OCI-LY7 (cell line): Measurements from ENCODE around the gene PLEK. TPM values are rescaled to one million over a fixed set of nuclear protein-coding genes. Genes with fewer than 3 reads are reported as not detected.

Experiments
- BruUV-seq: library from RNA; stranded (reverse); fragments of 400-500 nt; replicated peaks from 2 replicates; lab custom pipeline; 2021; lab: Mats Ljungman, UMichigan
- CTCF ChIA-PET: fragments of 300-600 bp; sonication (Branson Sonifier 250); formaldehyde crosslinking; loops from one replicate; lab custom pipeline; 2022; ENCODE audit warnings: antibody characterized with exemption; ENCODE audit not compliant: unreplicated experiment; lab: Charles Lee
- POLR2A ChIA-PET: fragments of 300-600 bp; sonication (Branson Sonifier 250); formaldehyde crosslinking; loops from one replicate; lab custom pipeline; 2022; ENCODE audit warnings: antibody characterized with exemption; lab: Charles Lee
- DNase-seq: peaks from one replicate; pipeline ENCODE4 v3.0.0-alpha.2; 2015; ENCODE audit warnings: low spot score
- H2AFZ ChIP-seq: fragments of 200-600 bp; sonication (generic), shearing (Covaris generic); 2 replicates; pipeline ENCODE4 v1.6.1; 2014; ENCODE audit warnings: mild to moderate bottlenecking, antibody characterized with exemption, low read length, moderate library complexity
- H3K27ac ChIP-seq: fragments of 200-600 bp; sonication (generic); 2 replicates; pipeline ENCODE4 v1.5.1; 2014; ENCODE audit warnings: mixed run types, low read depth, mild to moderate bottlenecking, moderate library complexity, low read length, inconsistent platforms; ENCODE audit not compliant: poor library complexity, severe bottlenecking
- H3K36me3 ChIP-seq: fragments of 200-600 bp; sonication (generic); 2 replicates; pipeline ENCODE4 v1.6.1; 2014; ENCODE audit warnings: mild to moderate bottlenecking, antibody characterized with exemption, low read length, moderate library complexity, mixed read lengths; ENCODE audit not compliant: insufficient read depth
- H3K4me1 ChIP-seq: fragments of 200-600 bp; sonication (generic); 2 replicates; pipeline ENCODE4 v1.5.1; 2014; ENCODE audit warnings: mild to moderate bottlenecking, low read length; ENCODE audit not compliant: insufficient read depth, poor library complexity, severe bottlenecking
- H3K4me2 ChIP-seq: fragments of 200-600 bp; sonication (generic); 2 replicates; pipeline ENCODE4 v1.6.1; 2014; ENCODE audit warnings: mild to moderate bottlenecking, low read length
- H3K4me3 ChIP-seq: fragments of 200-600 bp; sonication (generic); 2 replicates; pipeline ENCODE4 v1.5.1; 2014; ENCODE audit warnings: mild to moderate bottlenecking, low read depth, low read length; ENCODE audit not compliant: poor library complexity, severe bottlenecking
- H3K79me2 ChIP-seq: fragments of 200-600 bp; sonication (generic); 2 replicates; pipeline ENCODE4 v1.6.1; 2016; ENCODE audit warnings: low read depth, mild to moderate bottlenecking, low read length, moderate library complexity, mixed read lengths; ENCODE audit not compliant: insufficient read depth
- H3K9me2 ChIP-seq: fragments of 200-600 bp; sonication (generic); 2 replicates; pipeline ENCODE4 v1.6.1; 2016; ENCODE audit warnings: mild to moderate bottlenecking, low read length, mixed read lengths; ENCODE audit not compliant: insufficient read depth
- H3K9me3 ChIP-seq: fragments of 200-600 bp; sonication (generic); 2 replicates; pipeline ENCODE4 v1.6.1; 2014; ENCODE audit warnings: mild to moderate bottlenecking, mixed run types, low read length, mixed read lengths
- H4K20me1 ChIP-seq: fragments of 200-600 bp; sonication (generic); 2 replicates; pipeline ENCODE4 v1.6.1; 2014; ENCODE audit warnings: mild to moderate bottlenecking, antibody characterized with exemption, low read length, moderate library complexity, mixed read lengths; ENCODE audit not compliant: insufficient read depth
- EZH2phosphoT487 ChIP-seq: fragments of 200-600 bp; sonication (generic); IDR thresholded peaks from 2 replicates; pipeline ENCODE4 v1.6.1; 2018; ENCODE audit warnings: low read depth, borderline replicate concordance, mild to moderate bottlenecking, mixed run types, antibody characterized with exemption, low read length, moderate library complexity, mixed read lengths
- intact Hi-C: fragments of 100-400 bp; cut with micrococcal nuclease; formaldehyde crosslinking; loops from one replicate; pipeline ENCODE4 v1.10.0; 2022; ENCODE audit not compliant: unreplicated experiment
- total RNA-seq, 2 experiments: library from RNA; depleted of rRNA in 1 of 2; stranded (reverse); fragments of >200 nt in 1 of 2; shearing (Covaris generic) in 1 of 2; gene quantifications; 2 replicates each; pipeline ENCODE4 v1.2.3, GENCODE V29; 2014 to 2022
- TF ChIP-seq, protein P1 (sequence below): fragments of 200-600 bp; sonication (generic); conservative IDR thresholded peaks from 2 replicates; pipeline ENCODE4 v1.5.1; 2014; ENCODE audit warnings: mild to moderate bottlenecking, antibody characterized with exemption, low read length, moderate library complexity, mixed read lengths

Gene PLEK
- total RNA-seq, 2 experiments from 2014 or later = 20.8 to 80.6 TPM

DNA sequence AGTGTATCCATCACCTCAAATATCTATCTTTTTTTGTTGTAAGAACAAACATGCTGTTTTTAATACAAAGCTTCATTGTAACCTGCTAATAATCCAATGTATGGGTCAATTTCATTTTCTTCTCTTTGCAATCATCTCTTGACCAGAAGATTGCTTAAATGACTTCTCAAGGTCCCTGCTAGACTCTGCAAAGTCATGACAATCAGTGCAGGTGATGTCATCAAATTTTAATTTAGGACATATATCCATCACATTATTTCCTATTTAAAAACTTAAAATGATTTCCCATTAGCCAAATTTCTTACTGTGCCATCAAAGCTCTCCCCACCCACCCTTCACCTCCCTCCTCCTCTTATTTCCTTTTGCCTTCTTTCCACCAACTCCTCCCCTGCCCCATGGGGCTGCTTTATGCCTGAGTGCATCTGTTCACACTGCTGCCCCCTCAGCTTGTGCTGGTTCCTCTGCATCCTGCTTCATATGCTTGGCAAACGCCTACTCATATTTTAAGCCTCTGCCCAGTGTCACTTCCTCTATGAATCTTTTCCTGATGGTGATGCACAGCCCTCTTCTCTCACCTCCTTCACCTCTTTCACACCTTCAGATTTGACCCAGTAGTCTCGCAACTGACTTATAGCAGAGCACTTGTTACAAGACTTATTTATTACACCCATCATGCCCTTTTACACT, 20.3 kb downstream of the PLEK start:
- Histone ChIP-seq H4K20me1 (no peaks in the 10 kb centered on the region), H3K27ac (peak overlapping the region; percentile 87), H3K9me2 (no peaks in the 10 kb centered on the region), H3K4me2 (peak overlapping the region; percentile 73), H3K4me3 (peak overlapping the region; percentile 35), H3K4me1 (peaks cover 71% of the 10 kb centered on the region), H3K36me3 (peaks cover 72% of the 10 kb centered on the region), H3K79me2 (peaks cover 24% of the 10 kb centered on the region), H2AFZ (peak overlapping the region; percentile 10; the same call in 1 of the 2 replicates), H3K9me3 (no peaks in the 10 kb centered on the region)
- CTCF ChIA-PET = interaction anchor here (0.6 kb wide), 1 partner anchor 200 kb away, joined by 3 read pairs; no protein-coding TSS in a partner anchor
- DNase-seq = peak; percentile 89
- POLR2A ChIA-PET = interaction anchor here (0.5 to 0.9 kb wide), 4 partner anchors 19 to 304 kb away, joined by 3 to 6 read pairs (median 4); no protein-coding TSS in a partner anchor
- BruUV-seq = no TSS peak
- intact Hi-C loops = loop anchor here (1.0 kb wide), 1 partner anchor 20 kb away; the partner anchor contains the start of gene PLEK
- TF ChIP-seq EZH2phosphoT487 = no peak
- TF ChIP-seq, protein P1, sequence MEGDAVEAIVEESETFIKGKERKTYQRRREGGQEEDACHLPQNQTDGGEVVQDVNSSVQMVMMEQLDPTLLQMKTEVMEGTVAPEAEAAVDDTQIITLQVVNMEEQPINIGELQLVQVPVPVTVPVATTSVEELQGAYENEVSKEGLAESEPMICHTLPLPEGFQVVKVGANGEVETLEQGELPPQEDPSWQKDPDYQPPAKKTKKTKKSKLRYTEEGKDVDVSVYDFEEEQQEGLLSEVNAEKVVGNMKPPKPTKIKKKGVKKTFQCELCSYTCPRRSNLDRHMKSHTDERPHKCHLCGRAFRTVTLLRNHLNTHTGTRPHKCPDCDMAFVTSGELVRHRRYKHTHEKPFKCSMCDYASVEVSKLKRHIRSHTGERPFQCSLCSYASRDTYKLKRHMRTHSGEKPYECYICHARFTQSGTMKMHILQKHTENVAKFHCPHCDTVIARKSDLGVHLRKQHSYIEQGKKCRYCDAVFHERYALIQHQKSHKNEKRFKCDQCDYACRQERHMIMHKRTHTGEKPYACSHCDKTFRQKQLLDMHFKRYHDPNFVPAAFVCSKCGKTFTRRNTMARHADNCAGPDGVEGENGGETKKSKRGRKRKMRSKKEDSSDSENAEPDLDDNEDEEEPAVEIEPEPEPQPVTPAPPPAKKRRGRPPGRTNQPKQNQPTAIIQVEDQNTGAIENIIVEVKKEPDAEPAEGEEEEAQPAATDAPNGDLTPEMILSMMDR = peak; percentile 47

DNA sequence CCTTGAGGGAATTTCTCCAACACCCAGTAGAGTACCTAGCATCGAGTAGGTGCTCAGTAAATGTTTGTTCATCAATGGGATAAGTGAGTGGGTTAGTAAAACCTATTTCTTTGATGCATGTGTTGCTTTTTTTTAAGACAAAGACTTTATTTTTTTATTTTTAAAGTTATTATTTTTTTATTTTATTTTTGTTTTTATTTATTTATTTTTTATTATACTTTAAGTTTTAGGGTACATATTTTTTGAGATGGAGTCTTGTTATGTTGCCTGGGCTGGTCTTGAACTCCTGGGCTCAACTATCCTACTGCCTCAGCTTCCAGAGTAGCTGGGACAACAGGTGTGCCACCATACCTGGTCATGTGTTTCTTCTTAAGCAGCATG, 20.8 kb downstream of the PLEK start:
- no peaks in the 10 kb centered on the region for H3K9me2 ChIP-seq
- intact Hi-C loops = loop anchor here (1.0 to 2.0 kb wide), 3 partner anchors 21 to 41 kb away; partner anchors contain the start of gene PLEK
- peaks cover 77% of the 10 kb centered on the region for H3K4me1 ChIP-seq
- no peaks in the 10 kb centered on the region for H4K20me1 ChIP-seq
- H3K79me2 ChIP-seq = peaks cover 29% of the 10 kb centered on the region
- H3K4me2 ChIP-seq = peak overlapping the region; percentile 73
- H3K4me3 ChIP-seq = peak overlapping the region; percentile 35
- H2AFZ ChIP-seq = peak overlapping the region; percentile 10; the same call in 1 of the 2 replicates
- H3K9me3 ChIP-seq = no peaks in the 10 kb centered on the region
- H3K27ac ChIP-seq = peak overlapping the region; percentile 87
- no peak for TF ChIP-seq EZH2phosphoT487
- TF ChIP-seq, protein P1 = no peak
- H3K36me3 ChIP-seq = peaks cover 72% of the 10 kb centered on the region
- ChIA-PET POLR2A (interaction anchor here (0.7 to 1.4 kb wide), 4 partner anchors 15 to 43 kb away, joined by 3 to 6 read pairs (median 4); no protein-coding TSS in a partner anchor), CTCF (interaction anchor here (0.6 kb wide), 1 partner anchor 200 kb away, joined by 3 read pairs; no protein-coding TSS in a partner anchor)
- BruUV-seq = no TSS peak
- DNase-seq = no peak
